Measurements from ENCODE around the gene ARMC6. TPM values are rescaled to one million over a fixed set of nuclear protein-coding genes. Genes with fewer than 3 reads are reported as not detected.

The ARMC6 gene
- total and polyA plus RNA-seq, 2 of the 13 experiments (the other 11 are each of a cell fraction or from before 2014, with no cell fraction given): 16.2 to 36.8 TPM

GRCh38 chr19:19077103-19077502, 43.7 kb downstream of the ARMC6 start (continued):
- no peak for TF ChIP-seq ZNF550 (CRISPR knock-in tag; IDR thresholded peaks at IDR 0.05; ENCODE audit: borderline replicate concordance)
- TF ChIP-seq MAF1 (CRISPR knock-in tag; IDR thresholded peaks at IDR 0.05; ENCODE audit: borderline replicate concordance): no peak
- no peak for TF ChIP-seq SP1 (IDR thresholded peaks at IDR 0.05)
- no peak for TF ChIP-seq SP1 (CRISPR knock-in tag; IDR thresholded peaks at IDR 0.05)
- TF ChIP-seq DMAP1 (CRISPR knock-in tag; IDR thresholded peaks at IDR 0.05): no peak
- no peak for TF ChIP-seq FOXO4 (CRISPR knock-in tag; conservative IDR thresholded peaks at IDR 0.05)
- TF ChIP-seq ZFY (CRISPR knock-in tag; IDR thresholded peaks at IDR 0.05): no peak
- TF ChIP-seq SUZ12 (IDR thresholded peaks at IDR 0.05; ENCODE audit: low read depth, low read length): no peak
- TF ChIP-seq SNAPC2 (CRISPR knock-in tag; IDR thresholded peaks at IDR 0.05): no peak
- TF ChIP-seq ZNF274 (CRISPR knock-in tag; IDR thresholded peaks at IDR 0.05): no peak
- no peak for TF ChIP-seq TAF15 (IDR thresholded peaks at IDR 0.05; ENCODE audit: low read depth, low read length, poor library complexity, severe bottlenecking)

- Histone ChIP-seq H3K36me3 (replicated peaks in 1 of 2; ENCODE audit: control insufficient read depth in 1 of 2, insufficient read depth in 2 of 2, low read length in 2 of 2) (peaks cover 0 to 2% of the 10 kb centered on the region in 2 experiments; a peak in 2 of 5 replicates), H3K27me3 (ENCODE audit: control insufficient read depth in 1 of 2, insufficient read depth in 2 of 2, low read length in 2 of 2) (no peaks in the 10 kb centered on the region), H3K9me3 (ENCODE audit: low read length) (no peaks in the 10 kb centered on the region), H3K4me3 (replicated peaks in 1 of 3; ENCODE audit: insufficient read depth in 1 of 3, low read depth in 2 of 3, low read length in 3 of 3) (no peak overlapping the region), H3K79me2 (ENCODE audit: insufficient read depth, low read length) (no peaks in the 10 kb centered on the region), H3K4me2 (ENCODE audit: low read depth, low read length) (no peak overlapping the region), H3K27ac (ENCODE audit: extremely low read length, insufficient read depth, low read length) (no peak overlapping the region), H2AFZ (ENCODE audit: low read length) (no peak overlapping the region), H4K20me1 (ENCODE audit: insufficient read depth, low read length) (no peaks in the 10 kb centered on the region), H3K9ac (ENCODE audit: insufficient read depth, low read depth, low read length) (no peak overlapping the region), H3K4me1 (ENCODE audit: insufficient read depth, low read length) (no peaks in the 10 kb centered on the region)
- in situ Hi-C loops (cut with HindIII; ENCODE audit: extremely low pct_ligation_motif_present, low pct_unique_long_range_greater_than_20kb) (no loop called here), intact Hi-C loops (cut with micrococcal nuclease; ENCODE audit: unreplicated experiment) (no loop called here)
- ChIA-PET CTCF (ENCODE audit: low intra/inter-chr PET ratio, low total read pairs) (no interaction called here), POLR2A (no interaction called here)
- DNase-seq (ENCODE audit: low spot score) (no peak), FAIRE-seq (no peak), ATAC-seq (no peak)
- BruUV-seq (replicated peaks): no TSS peak
- 98% methylated on average over 6 of the region's 6 CpGs for WGBS (ENCODE audit: low lambda C conversion rate)
- no peak for TF ChIP-seq ZNF317 (CRISPR knock-in tag; IDR thresholded peaks at IDR 0.05)
- no peak for TF ChIP-seq HOXD1 (CRISPR knock-in tag; IDR thresholded peaks at IDR 0.05)
- no peak for TF ChIP-seq ARID5B (CRISPR knock-in tag; IDR thresholded peaks at IDR 0.05)
- TF ChIP-seq ZNF17 (CRISPR knock-in tag; IDR thresholded peaks at IDR 0.05): no peak
- no peak for TF ChIP-seq PAXIP1 (CRISPR knock-in tag; conservative IDR thresholded peaks at IDR 0.05)
- TF ChIP-seq ZNF652 (CRISPR knock-in tag; IDR thresholded peaks at IDR 0.05; ENCODE audit: borderline replicate concordance, low read depth): no peak
Observed at GRCh38 chr19:19078801-19079200, 45.4 kb downstream of the ARMC6 start.

Measured in HepG2 (cell line).